Transverse colon (tissue), 4 donors: ENCODE results near the gene RHOB. TPM values are rescaled to one million over a fixed set of nuclear protein-coding genes. Genes with fewer than 3 reads are reported as not detected.

Experiments used
- DNase-seq: peaks from one replicate; pipeline ENCODE4 v3.0.0-alpha.2; 2019
- H3K27ac ChIP-seq, 4 donors: fragments of 200-600 bp; sonication (generic); 2 replicates each; pipeline ENCODE4 v1.5.1; 2016 to 2018; ENCODE audit warnings: inconsistent platforms in 4 of 4
- H3K27me3 ChIP-seq: fragments of 200-600 bp; sonication (generic); 2 replicates; pipeline ENCODE4 v1.5.1; 2017; ENCODE audit warnings: inconsistent platforms
- H3K36me3 ChIP-seq, 4 donors: fragments of 200-600 bp; sonication (generic); 2 replicates each; pipeline ENCODE4 v1.5.1; 2017 to 2019; ENCODE audit warnings: inconsistent platforms in 4 of 4
- H3K4me1 ChIP-seq, 4 donors: fragments of 200-600 bp; sonication (generic); 2 replicates each; pipeline ENCODE4 v1.5.1; 2017 to 2020; ENCODE audit warnings: inconsistent platforms in 4 of 4
- H3K4me3 ChIP-seq, 4 donors: fragments of 200-600 bp; sonication (generic); 1 replicate in 1 of 4; 2 replicates in 3 of 4; pipeline versions ENCODE4 v1.5.1 to v1.6.1; 2017 to 2019; ENCODE audit warnings: inconsistent platforms in 4 of 4
- H3K9me3 ChIP-seq, 2 donors: fragments of 200-600 bp; sonication (generic); 2 replicates each; pipeline ENCODE4 v1.5.1; 2017 to 2019; ENCODE audit warnings: inconsistent platforms in 2 of 2
- CTCF ChIP-seq, 5 experiments: fragments of 200-600 bp in 3 of 5; fragments of 450-650 bp in 2 of 5; sonication (generic) in 3 of 5; IDR thresholded peaks; 1 replicate in 2 of 5; 2 replicates in 3 of 5; pipeline ENCODE4 v1.5.1; 2016 to 2017; ENCODE audit warnings: antibody characterized with exemption in 5 of 5, inconsistent platforms in 3 of 5, mild to moderate bottlenecking in 2 of 5, moderate library complexity in 1 of 5
- EP300 ChIP-seq: sonication (generic); formaldehyde crosslinking; IDR thresholded peaks from one replicate; pipeline ENCODE4 v1.6.1; 2017; ENCODE audit warnings: antibody characterized with exemption, low read depth
- POLR2A ChIP-seq: fragments of 450-650 bp; IDR thresholded peaks from one replicate; pipeline ENCODE4 v1.6.1; 2016; ENCODE audit warnings: antibody characterized with exemption, mild to moderate bottlenecking, moderate library complexity
- POLR2AphosphoS5 ChIP-seq, 3 donors: sonication (generic); formaldehyde crosslinking; IDR thresholded peaks; one replicate each; pipeline ENCODE4 v1.6.1; 2016; ENCODE audit warnings: antibody characterized with exemption in 3 of 3
- WGBS, 2 donors: methylation state at CpG; one replicate each; pipeline ENCODE4 v1.1.5; 2018; ENCODE audit warnings: low coverage in 1 of 2; 5-methylcytosine and 5-hydroxymethylcytosine counted together
- in situ Hi-C, 4 donors: fragments of 200-750 bp; cut with MboI; loops; one replicate each; pipeline versions ENCODE4 v1.15.0 to v1.15.1; 2017; ENCODE audit warnings: low sequenced_read_pairs in 3 of 4, low pct_ligation_motif_present in 1 of 4, low pct_unique_long_range_greater_than_20kb in 1 of 4
- intact Hi-C: fragments of 100-400 bp; cut with DNase I; formaldehyde crosslinking; loops from one replicate; pipeline ENCODE4 v1.15.1; 2023; ENCODE audit warnings: low total_unique reads
- total RNA-seq, 4 donors: library from RNA; depleted of rRNA; stranded (reverse); fragments of >200 nt; gene quantifications; one replicate each; pipeline ENCODE4 v1.1.0, GENCODE V29; 2016

The RHOB gene
- total RNA-seq, 4 donors from 2014 or later: 360 to 732 (median 532) TPM

GRCh38 chr2:20465716-20466394, 19.0 kb downstream of the RHOB start:
- H3K27ac ChIP-seq: peak overlapping the region in 3 of 4 donors; percentile 14 to 51 (median 28)

GRCh38 chr2:20467789-20468548, 21.1 kb downstream of the RHOB start:
- in situ Hi-C loops (no loop called here), intact Hi-C loops (loop anchor here (2.0 kb wide), 1 partner anchor 49 kb away; no protein-coding TSS in a partner anchor)
- WGBS, 2 donors: 80 to 92% methylated on average over 5 to 11 of the region's 11 CpGs
- H3K4me1 ChIP-seq: peaks cover 0 to 7% (median 3%) of the 10 kb centered on the region in 4 donors
- H3K36me3 ChIP-seq: no peaks in the 10 kb centered on the region
- no peak for DNase-seq
- H3K9me3 ChIP-seq: no peaks in the 10 kb centered on the region
- TF ChIP-seq EP300: no peak
- no peak for TF ChIP-seq CTCF (IDR thresholded peaks at IDR 0.05)
- TF ChIP-seq POLR2AphosphoS5 (IDR thresholded peaks at IDR 0.05): no peak
- TF ChIP-seq POLR2A: no peak
- no peaks in the 10 kb centered on the region for H3K27me3 ChIP-seq
- H3K4me3 ChIP-seq: no peak overlapping the region
- H3K27ac ChIP-seq: no peak overlapping the region

More at GRCh38 chr2:20465716-20466394, 19.0 kb downstream of the RHOB start:
- DNase-seq: no peak
- in situ Hi-C loops: no loop called here
- H3K4me3 ChIP-seq: no peak overlapping the region
- no peaks in the 10 kb centered on the region for H3K9me3 ChIP-seq
- H3K27me3 ChIP-seq: no peaks in the 10 kb centered on the region
- no peak for TF ChIP-seq POLR2A
- H3K4me1 ChIP-seq: peaks cover 0 to 7% (median 3%) of the 10 kb centered on the region in 4 donors
- intact Hi-C loops: loop anchor here (2.0 kb wide), 1 partner anchor 47 kb away; no protein-coding TSS in a partner anchor
- no peaks in the 10 kb centered on the region for H3K36me3 ChIP-seq
- WGBS, 2 donors: 42 to 54% methylated on average over 3 to 4 of the region's 4 CpGs

- Histone ChIP-seq H3K4me3 (no peak overlapping the region), H3K4me1 (peaks cover 0 to 7% (median 3%) of the 10 kb centered on the region in 4 donors), H3K27me3 (no peaks in the 10 kb centered on the region), H3K36me3 (no peaks in the 10 kb centered on the region), H3K27ac (no peak overlapping the region), H3K9me3 (no peaks in the 10 kb centered on the region)
- in situ Hi-C loops: no loop called here
- 80 to 93% methylated on average over 6 to 11 of the region's 11 CpGs for WGBS, 2 donors
- DNase-seq: no peak
- TF ChIP-seq EP300 (no peak), CTCF (IDR thresholded peaks at IDR 0.05) (no peak), POLR2AphosphoS5 (IDR thresholded peaks at IDR 0.05) (no peak), POLR2A (no peak)
- intact Hi-C loops: no loop called here
Measured at GRCh38 chr2:20468549-20469500, 22.0 kb downstream of the RHOB start.

- 93 to 96% methylated on average over 3 to 8 of the region's 8 CpGs for WGBS, 2 donors
- Histone ChIP-seq H3K4me1 (peaks cover 0 to 7% (median 3%) of the 10 kb centered on the region in 4 donors), H3K9me3 (no peaks in the 10 kb centered on the region), H3K36me3 (no peaks in the 10 kb centered on the region), H3K27me3 (no peaks in the 10 kb centered on the region), H3K4me3 (no peak overlapping the region), H3K27ac (no peak overlapping the region)
- no peak for TF ChIP-seq POLR2A
- TF ChIP-seq POLR2AphosphoS5 (IDR thresholded peaks at IDR 0.05): no peak
- no peak for TF ChIP-seq EP300
- no peak for TF ChIP-seq CTCF (IDR thresholded peaks at IDR 0.05)
- in situ Hi-C loops: no loop called here
- intact Hi-C loops: no loop called here
- DNase-seq: no peak
Measured at GRCh38 chr2:20469595-20469994, 22.7 kb downstream of the RHOB start.
